Neural cell (in vitro differentiated cells): Measurements from ENCODE around the gene RPS6KA2. TPM values are rescaled to one million over a fixed set of nuclear protein-coding genes. Genes with fewer than 3 reads are reported as not detected.

Experiments
- H2AFZ ChIP-seq: fragments of 200-600, 300-800 bp; sonication (generic), shearing (Covaris generic); 2 replicates; pipeline ENCODE4 v1.6.0; 2014; ENCODE audit warnings: low read depth, mild to moderate bottlenecking, antibody characterized with exemption, low read length, moderate library complexity
- H3F3A ChIP-seq: fragments of 200-600 bp; shearing (Covaris generic); 2 replicates; pipeline ENCODE4 v1.6.1; 2016; ENCODE audit warnings: mild to moderate bottlenecking, moderate library complexity, mixed read lengths, antibody characterized with exemption, low read length; ENCODE audit not compliant: insufficient read depth, poor library complexity, severe bottlenecking
- H3K27ac ChIP-seq: fragments of 200-600, 300-800 bp; sonication (generic), shearing (Covaris generic); 2 replicates; pipeline ENCODE4 v1.5.1; 2014; ENCODE audit warnings: mild to moderate bottlenecking, low read length, moderate library complexity
- H3K27me3 ChIP-seq: fragments of 300-800, 200-600 bp; sonication (generic), shearing (Covaris generic); 2 replicates; pipeline ENCODE4 v1.6.0; 2014; ENCODE audit warnings: mild to moderate bottlenecking, low read depth, low read length, moderate library complexity; ENCODE audit not compliant: insufficient read depth
- H3K36me3 ChIP-seq: fragments of 300-800, 200-600 bp; sonication (generic), shearing (Covaris generic); 2 replicates; pipeline ENCODE4 v1.5.1; 2014; ENCODE audit warnings: mild to moderate bottlenecking, antibody characterized with exemption, low read length, moderate library complexity; ENCODE audit not compliant: insufficient read depth
- H3K4me2 ChIP-seq: fragments of 300-800, 200-600 bp; sonication (generic), shearing (Covaris generic); 2 replicates; pipeline ENCODE4 v1.6.0; 2014; ENCODE audit warnings: mild to moderate bottlenecking, low read length
- H3K4me3 ChIP-seq: fragments of 300-800, 200-600 bp; sonication (generic), shearing (Covaris generic); 2 replicates; pipeline ENCODE4 v1.5.1; 2014; ENCODE audit warnings: mild to moderate bottlenecking, low read length, moderate library complexity
- H3K79me2 ChIP-seq: fragments of 200-600 bp; shearing (Covaris generic); replicated peaks from 2 replicates; pipeline ENCODE4 v1.6.0; 2014; ENCODE audit warnings: mild to moderate bottlenecking, low read length, moderate library complexity; ENCODE audit not compliant: insufficient read depth
- H3K9ac ChIP-seq: fragments of 300-800, 200-600 bp; sonication (generic), shearing (Covaris generic); 2 replicates; pipeline ENCODE4 v1.6.1; 2016; ENCODE audit warnings: mild to moderate bottlenecking, low read length, mixed read lengths
- H3K9me2 ChIP-seq: fragments of 200-600 bp; shearing (Covaris generic); 2 replicates; pipeline ENCODE4 v1.6.1; 2016; ENCODE audit warnings: mild to moderate bottlenecking, low read length, mixed read lengths; ENCODE audit not compliant: insufficient read depth
- H3K9me3 ChIP-seq: fragments of 200-600, 300-800 bp; sonication (generic), shearing (Covaris generic); 2 replicates; pipeline ENCODE4 v1.6.1; 2016; ENCODE audit warnings: mild to moderate bottlenecking, mixed run types, low read length, moderate library complexity, mixed read lengths
- H4K20me1 ChIP-seq: fragments of 200-600 bp; shearing (Covaris generic); 2 replicates; pipeline ENCODE4 v1.6.1; 2016; ENCODE audit warnings: mild to moderate bottlenecking, mixed run types; ENCODE audit not compliant: insufficient read depth
- EP300 ChIP-seq: fragments of 450-650 bp; conservative IDR thresholded peaks from 2 replicates; pipeline ENCODE4 v1.6.1; 2014; ENCODE audit warnings: antibody characterized with exemption, mild to moderate bottlenecking, moderate library complexity; ENCODE audit not compliant: poor library complexity, severe bottlenecking
- EZH2 ChIP-seq: fragments of 200-600, 300-800 bp; shearing (Covaris generic), sonication (generic); IDR thresholded peaks from 2 replicates; pipeline ENCODE4 v1.6.1; 2014; ENCODE audit warnings: antibody characterized with exemption, low read length, borderline replicate concordance, mild to moderate bottlenecking; ENCODE audit not compliant: insufficient read depth, poor library complexity, severe bottlenecking
- MXI1 ChIP-seq: fragments of 450-650 bp; conservative IDR thresholded peaks from 2 replicates; pipeline ENCODE4 v1.6.1; 2014; ENCODE audit warnings: antibody characterized with exemption, mild to moderate bottlenecking; ENCODE audit not compliant: poor library complexity, severe bottlenecking
- POLR2AphosphoS5 ChIP-seq: IDR thresholded peaks from 2 replicates; pipeline ENCODE4 v1.6.1; 2012
- RAD21 ChIP-seq: fragments of 450-650 bp; conservative IDR thresholded peaks from 2 replicates; pipeline ENCODE4 v1.6.1; 2014; ENCODE audit warnings: antibody characterized with exemption, mild to moderate bottlenecking, moderate library complexity
- REST ChIP-seq: IDR thresholded peaks from 2 replicates; pipeline ENCODE4 v1.6.1; 2012; ENCODE audit warnings: borderline replicate concordance
- SMC3 ChIP-seq: fragments of 450-650 bp; conservative IDR thresholded peaks from 2 replicates; pipeline ENCODE4 v1.6.1; 2014; ENCODE audit warnings: antibody characterized with exemption, mild to moderate bottlenecking, moderate library complexity; ENCODE audit not compliant: poor library complexity
- TAF1 ChIP-seq: IDR thresholded peaks from 2 replicates; pipeline ENCODE4 v1.6.1; 2012; ENCODE audit warnings: low read depth
- polyA plus RNA-seq: library from polyadenylated mRNA; depleted of rRNA; stranded (reverse); fragments of >200 nt; gene quantifications from 2 replicates; pipeline ENCODE4 v1.2.3, GENCODE V29; 2014
- TF ChIP-seq, protein P1 (sequence below): fragments of 450-650 bp; IDR thresholded peaks from 2 replicates; pipeline ENCODE4 v1.5.1; 2014; ENCODE audit warnings: antibody characterized with exemption, mild to moderate bottlenecking, moderate library complexity; ENCODE audit not compliant: poor library complexity, severe bottlenecking

RPS6KA2 gene
- polyA plus RNA-seq, 1 donor from 2014 or later = 34.3 TPM

GRCh38 chr6:166408936-166409755, 217.9 kb downstream of the RPS6KA2 start:
- TF ChIP-seq, protein P1, sequence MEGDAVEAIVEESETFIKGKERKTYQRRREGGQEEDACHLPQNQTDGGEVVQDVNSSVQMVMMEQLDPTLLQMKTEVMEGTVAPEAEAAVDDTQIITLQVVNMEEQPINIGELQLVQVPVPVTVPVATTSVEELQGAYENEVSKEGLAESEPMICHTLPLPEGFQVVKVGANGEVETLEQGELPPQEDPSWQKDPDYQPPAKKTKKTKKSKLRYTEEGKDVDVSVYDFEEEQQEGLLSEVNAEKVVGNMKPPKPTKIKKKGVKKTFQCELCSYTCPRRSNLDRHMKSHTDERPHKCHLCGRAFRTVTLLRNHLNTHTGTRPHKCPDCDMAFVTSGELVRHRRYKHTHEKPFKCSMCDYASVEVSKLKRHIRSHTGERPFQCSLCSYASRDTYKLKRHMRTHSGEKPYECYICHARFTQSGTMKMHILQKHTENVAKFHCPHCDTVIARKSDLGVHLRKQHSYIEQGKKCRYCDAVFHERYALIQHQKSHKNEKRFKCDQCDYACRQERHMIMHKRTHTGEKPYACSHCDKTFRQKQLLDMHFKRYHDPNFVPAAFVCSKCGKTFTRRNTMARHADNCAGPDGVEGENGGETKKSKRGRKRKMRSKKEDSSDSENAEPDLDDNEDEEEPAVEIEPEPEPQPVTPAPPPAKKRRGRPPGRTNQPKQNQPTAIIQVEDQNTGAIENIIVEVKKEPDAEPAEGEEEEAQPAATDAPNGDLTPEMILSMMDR = no peak
- no peak for TF ChIP-seq TAF1
- no peak for TF ChIP-seq REST
- no peak for TF ChIP-seq SMC3
- TF ChIP-seq EZH2 = no peak
- TF ChIP-seq EP300 = no peak
- TF ChIP-seq POLR2AphosphoS5 = no peak
- no peak for TF ChIP-seq MXI1
- TF ChIP-seq RAD21 = no peak
- no peak overlapping the region for H3K27ac ChIP-seq
- H4K20me1 ChIP-seq = no peaks in the 10 kb centered on the region
- H3K79me2 ChIP-seq = no peaks in the 10 kb centered on the region
- no peaks in the 10 kb centered on the region for H3K9me3 ChIP-seq
- no peaks in the 10 kb centered on the region for H3K9me2 ChIP-seq
- no peak overlapping the region for H3K4me2 ChIP-seq
- no peaks in the 10 kb centered on the region for H3K36me3 ChIP-seq
- H3K4me3 ChIP-seq = no peak overlapping the region
- no peak overlapping the region for H2AFZ ChIP-seq
- H3K27me3 ChIP-seq = no peaks in the 10 kb centered on the region
- H3K9ac ChIP-seq = no peak overlapping the region
- no peaks in the 10 kb centered on the region for H3F3A ChIP-seq

- H2AFZ ChIP-seq = no peak overlapping the region
- H3K4me2 ChIP-seq = no peak overlapping the region
- H3K27ac ChIP-seq = no peak overlapping the region
- no peak overlapping the region for H3K9ac ChIP-seq
- no peaks in the 10 kb centered on the region for H3K27me3 ChIP-seq
- H3K9me3 ChIP-seq = no peaks in the 10 kb centered on the region
- H3K79me2 ChIP-seq = no peaks in the 10 kb centered on the region
- no peaks in the 10 kb centered on the region for H3K36me3 ChIP-seq
- no peak overlapping the region for H3K4me3 ChIP-seq
- no peaks in the 10 kb centered on the region for H3K9me2 ChIP-seq
- H3F3A ChIP-seq = no peaks in the 10 kb centered on the region
- no peaks in the 10 kb centered on the region for H4K20me1 ChIP-seq
- TF ChIP-seq EZH2 = no peak
- TF ChIP-seq MXI1 = no peak
- no peak for TF ChIP-seq TAF1
- no peak for TF ChIP-seq REST
- TF ChIP-seq SMC3 = no peak
- no peak for TF ChIP-seq POLR2AphosphoS5
- no peak for TF ChIP-seq RAD21
- no peak for TF ChIP-seq EP300
- TF ChIP-seq, protein P1 = no peak
Measured at GRCh38 chr6:166406197-166406596, 220.9 kb downstream of the RPS6KA2 start.
